Measurements from ENCODE around the gene PCNX2. TPM values are rescaled to one million over a fixed set of nuclear protein-coding genes. Genes with fewer than 3 reads are reported as not detected.

PCNX2 gene
- total and polyA plus RNA-seq, 2 of the 8 experiments (the other 6 are each of a cell fraction or from before 2014, with no cell fraction given): 46.1 to 57.6 TPM

DNA sequence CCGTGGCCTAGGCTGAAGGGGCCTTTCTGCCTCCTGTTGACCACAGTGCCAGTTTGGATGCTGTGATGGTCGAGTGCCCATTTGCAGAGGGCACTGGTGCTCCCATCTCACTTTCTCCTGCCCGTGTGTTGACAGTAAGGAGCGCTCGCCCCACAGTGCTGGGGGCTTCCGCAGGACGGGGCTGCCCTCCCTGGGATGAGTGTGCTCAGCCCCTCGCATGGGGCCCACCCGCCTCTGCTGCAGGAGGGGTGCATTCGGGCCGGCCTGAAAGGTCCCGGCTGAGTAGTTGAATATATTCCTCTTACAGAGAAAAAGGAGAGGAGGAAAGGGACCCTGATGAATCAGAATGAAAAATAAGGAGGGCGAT, 307.8 kb downstream of the PCNX2 start:
- H3K27me3 ChIP-seq (replicated peaks in 1 of 4; ENCODE audit: control insufficient read depth in 3 of 4, extremely low read depth in 1 of 4, insufficient read depth in 3 of 4, low read length in 3 of 4): no peaks in the 10 kb centered on the region
- H4K91ac ChIP-seq (replicated peaks; ENCODE audit: insufficient read length, low read length): no peak overlapping the region
- H4K5ac ChIP-seq (ENCODE audit: insufficient read length, low read depth, low read length): no peak overlapping the region
- FAIRE-seq (no peak), DNase-seq (ENCODE audit: low read depth in 1 of 2, low spot score in 2 of 2) (no peak)
- H3K4me2 ChIP-seq (ENCODE audit: insufficient read depth in 1 of 2, low read depth in 2 of 2, low read length in 2 of 2): no peak overlapping the region
- no peak overlapping the region for H3K27ac ChIP-seq (ENCODE audit: low read depth, low read length)
- H3K14ac ChIP-seq (ENCODE audit: insufficient read length): no peak overlapping the region
- TF ChIP-seq KDM4A (IDR thresholded peaks at IDR 0.05; ENCODE audit: low read depth, low read length, severe bottlenecking): no peak
- no peak for TF ChIP-seq ASH2L (IDR thresholded peaks at IDR 0.05; ENCODE audit: low read length)
- no peak for TF ChIP-seq POU5F1 (IDR thresholded peaks at IDR 0.05; ENCODE audit: low read depth, low read length)
- no peak for TF ChIP-seq EP300 (IDR thresholded peaks at IDR 0.05; ENCODE audit: borderline replicate concordance in 1 of 2, low read depth in 2 of 2, low read length in 2 of 2)
- TF ChIP-seq YY1 (IDR thresholded peaks at IDR 0.05; ENCODE audit: low read depth, low read length): no peak
- no peak for TF ChIP-seq CREB1 (IDR thresholded peaks at IDR 0.05)
- TF ChIP-seq SUZ12 (IDR thresholded peaks at IDR 0.05; ENCODE audit: low read length): no peak
- TF ChIP-seq SP2 (IDR thresholded peaks at IDR 0.05; ENCODE audit: low read length): no peak
- no peak for TF ChIP-seq CHD1 (IDR thresholded peaks at IDR 0.05; ENCODE audit: low read depth, low read length)
- TF ChIP-seq RFX5 (IDR thresholded peaks at IDR 0.05; ENCODE audit: borderline replicate concordance, low read depth, low read length): no peak
- TF ChIP-seq TBP (IDR thresholded peaks at IDR 0.05; ENCODE audit: low read depth, low read length): no peak
- no peak for TF ChIP-seq SP4 (IDR thresholded peaks at IDR 0.05; ENCODE audit: low read length)
- peaks cover 0 to 7% (median 5%) of the 10 kb centered on the region in 4 experiments; a peak in 6 of 8 replicates for H3K36me3 ChIP-seq (ENCODE audit: control insufficient read depth in 2 of 4, insufficient read depth in 4 of 4, low read length in 3 of 4)
- H2BK20ac ChIP-seq (ENCODE audit: low read length): no peak overlapping the region
- no peak overlapping the region for H2BK12ac ChIP-seq (ENCODE audit: low read depth, low read length)
- no peaks in the 10 kb centered on the region for H3K79me1 ChIP-seq (ENCODE audit: low read depth, low read length)
- no peak overlapping the region for H2AK5ac ChIP-seq (ENCODE audit: low read depth, low read length)
- no peak overlapping the region for H3K9ac ChIP-seq (replicated peaks in 1 of 4; ENCODE audit: extremely low read depth in 1 of 4, low read depth in 3 of 4, low read length in 3 of 4)
- H2AFZ ChIP-seq (ENCODE audit: low read length): no peak overlapping the region
- no peak overlapping the region for H4K8ac ChIP-seq (ENCODE audit: extremely low read depth, insufficient read depth, low read length)
- H3K9me3 ChIP-seq (ENCODE audit: insufficient read depth in 2 of 2, low read depth in 1 of 2, low read length in 1 of 2): no peaks in the 10 kb centered on the region
- H3K56ac ChIP-seq (replicated peaks; ENCODE audit: insufficient read length, low read depth, low read length): no peak overlapping the region
- H2BK15ac ChIP-seq (ENCODE audit: low read length): no peak overlapping the region
- WGBS, 2 experiments (ENCODE audit: extremely low coverage in 1 of 2, insufficient coverage in 1 of 2, insufficient read length in 1 of 2, insufficient replicate concordance in 2 of 2, low coverage in 1 of 2, low lambda C conversion rate in 2 of 2, missing lambda C conversion rate in 1 of 2): 89% methylated on average over 12 of the region's 13 CpGs; no CpG with 5 or more reads in 1 of the 2 experiments
- no peak overlapping the region for H2BK5ac ChIP-seq (ENCODE audit: low read depth, low read length)
- ChIA-PET CTCF (ENCODE audit: partially characterized antibody) (no interaction called here), POLR2A (ENCODE audit: partially characterized antibody) (no interaction called here)
- H3K79me2 ChIP-seq (ENCODE audit: control insufficient read depth in 1 of 2, insufficient read depth in 2 of 2, low read length in 2 of 2): no peaks in the 10 kb centered on the region
- no peak overlapping the region for H2BK120ac ChIP-seq (replicated peaks; ENCODE audit: low read depth, low read length)
- no peak overlapping the region for H3K4me3 ChIP-seq (ENCODE audit: extremely low read depth in 1 of 4, insufficient read depth in 2 of 4, low read depth in 3 of 4, low read length in 4 of 4)
- no peak overlapping the region for H3K18ac ChIP-seq (ENCODE audit: extremely low read depth, low read length)
- no peaks in the 10 kb centered on the region for H4K20me1 ChIP-seq (replicated peaks in 1 of 2; ENCODE audit: control insufficient read depth in 1 of 2, insufficient read depth in 2 of 2, low read length in 2 of 2)
- H3K23ac ChIP-seq (ENCODE audit: insufficient read length): no peak overlapping the region
- no peak overlapping the region for H3K4ac ChIP-seq (replicated peaks; ENCODE audit: insufficient read length, low read depth, low read length)
- no peaks in the 10 kb centered on the region for H3K23me2 ChIP-seq (ENCODE audit: low read depth, low read length)
- H3K4me1 ChIP-seq (replicated peaks in 1 of 4; ENCODE audit: control insufficient read depth in 3 of 4, insufficient read depth in 4 of 4, low read length in 3 of 4): no peaks in the 10 kb centered on the region
